Fibroblast of lung (primary cell): ENCODE results near the gene S100A2. TPM values are rescaled to one million over a fixed set of nuclear protein-coding genes. Genes with fewer than 3 reads are reported as not detected.
"Not testable (repeated sequence)": the region's sequence is repeated elsewhere in the genome, so short reads cannot be mapped to it uniquely, and the experiment has no call there.

Experiments
- DNase-seq, 2 donors: peaks; one replicate each; pipeline versions ENCODE4 v3.0.0 to v3.0.0-alpha.2; 2010; ENCODE audit warnings: low read depth in 2 of 2
- H2AFZ ChIP-seq: 2 replicates; pipeline ENCODE4 v1.5.1; 2012; ENCODE audit warnings: low read length, control low read depth, inconsistent platforms
- H3K27ac ChIP-seq: 2 replicates; pipeline ENCODE4 v1.5.1; 2011; ENCODE audit warnings: low read length, control low read depth; ENCODE audit not compliant: insufficient read depth
- H3K27me3 ChIP-seq: 2 replicates; pipeline ENCODE4 v1.5.1; 2011; ENCODE audit warnings: mild to moderate bottlenecking, low read length; ENCODE audit not compliant: control insufficient read depth, insufficient read depth
- H3K36me3 ChIP-seq: 2 replicates; pipeline ENCODE4 v1.5.1; 2011; ENCODE audit warnings: low read length; ENCODE audit not compliant: control insufficient read depth, insufficient read depth
- H3K4me1 ChIP-seq: 2 replicates; pipeline ENCODE4 v1.5.1; 2011; ENCODE audit warnings: low read length; ENCODE audit not compliant: control insufficient read depth, insufficient read depth; ENCODE audit errors: extremely low read depth
- H3K4me2 ChIP-seq: 2 replicates; pipeline ENCODE4 v1.5.1; 2011; ENCODE audit warnings: low read length, control low read depth; ENCODE audit not compliant: insufficient read depth; ENCODE audit errors: extremely low read depth
- H3K4me3 ChIP-seq, 4 experiments: fragments of 200-600 bp in 1 of 4; sonication (generic) in 1 of 4; replicated peaks in 1 of 4; 2 replicates each; pipeline ENCODE4 v1.5.1; 2011 to 2016; ENCODE audit warnings: low read length in 4 of 4, low read depth in 3 of 4, mild to moderate bottlenecking in 3 of 4, control low read depth in 2 of 4, inconsistent platforms in 1 of 4, mixed read lengths in 1 of 4; ENCODE audit not compliant: insufficient read depth in 1 of 4; ENCODE audit errors: control extremely low read depth in 1 of 4
- H3K79me2 ChIP-seq: 2 replicates; pipeline ENCODE4 v1.5.1; 2012; ENCODE audit warnings: mild to moderate bottlenecking, low read length, inconsistent platforms; ENCODE audit not compliant: control insufficient read depth, insufficient read depth
- H3K9ac ChIP-seq: 2 replicates; pipeline ENCODE4 v1.5.1; 2011; ENCODE audit warnings: mild to moderate bottlenecking, low read length, control low read depth; ENCODE audit not compliant: insufficient read depth
- H3K9me3 ChIP-seq: 2 replicates; pipeline ENCODE4 v1.5.1; 2012; ENCODE audit warnings: low read depth, low read length; ENCODE audit not compliant: control insufficient read depth, insufficient read depth
- H4K20me1 ChIP-seq: 2 replicates; pipeline ENCODE4 v1.5.1; 2011; ENCODE audit warnings: low read length; ENCODE audit not compliant: control insufficient read depth, insufficient read depth; ENCODE audit errors: extremely low read depth
- EZH2 ChIP-seq: IDR thresholded peaks from 2 replicates; pipeline ENCODE4 v1.5.1; 2012; ENCODE audit warnings: low read length, control low read depth, mild to moderate bottlenecking; ENCODE audit errors: missing control alignments
- polyA plus RNA-seq, 2 donors: library from polyadenylated mRNA; depleted of rRNA in 1 of 2; stranded (reverse) in 1 of 2; unstranded in 1 of 2; fragments of >200 nt; gene quantifications; 2 replicates each; pipeline ENCODE4 v1.2.1, GENCODE V29; 2011 to 2012; ENCODE audit warnings: missing spikeins in 1 of 2
- total RNA-seq: library from RNA; depleted of rRNA; stranded (reverse); fragments of >200 nt; gene quantifications from 2 replicates; pipeline ENCODE4 v1.2.1, GENCODE V29; 2014
- TF ChIP-seq, protein P1 (sequence below), 2 donors: IDR thresholded peaks in 1 of 2; conservative IDR thresholded peaks in 1 of 2; 1 replicate in 1 of 2; 2 replicates in 1 of 2; pipeline ENCODE4 v1.5.1; 2011 to 2012; ENCODE audit warnings: low read length in 2 of 2, control low read depth in 1 of 2, inconsistent platforms in 1 of 2, low read depth in 1 of 2, mild to moderate bottlenecking in 1 of 2

S100A2 gene
- total and polyA plus RNA-seq, 2 donors (not counting 1 experiment from before 2014, with no cell fraction given), result 3.6 to 4.8 TPM

DNA sequence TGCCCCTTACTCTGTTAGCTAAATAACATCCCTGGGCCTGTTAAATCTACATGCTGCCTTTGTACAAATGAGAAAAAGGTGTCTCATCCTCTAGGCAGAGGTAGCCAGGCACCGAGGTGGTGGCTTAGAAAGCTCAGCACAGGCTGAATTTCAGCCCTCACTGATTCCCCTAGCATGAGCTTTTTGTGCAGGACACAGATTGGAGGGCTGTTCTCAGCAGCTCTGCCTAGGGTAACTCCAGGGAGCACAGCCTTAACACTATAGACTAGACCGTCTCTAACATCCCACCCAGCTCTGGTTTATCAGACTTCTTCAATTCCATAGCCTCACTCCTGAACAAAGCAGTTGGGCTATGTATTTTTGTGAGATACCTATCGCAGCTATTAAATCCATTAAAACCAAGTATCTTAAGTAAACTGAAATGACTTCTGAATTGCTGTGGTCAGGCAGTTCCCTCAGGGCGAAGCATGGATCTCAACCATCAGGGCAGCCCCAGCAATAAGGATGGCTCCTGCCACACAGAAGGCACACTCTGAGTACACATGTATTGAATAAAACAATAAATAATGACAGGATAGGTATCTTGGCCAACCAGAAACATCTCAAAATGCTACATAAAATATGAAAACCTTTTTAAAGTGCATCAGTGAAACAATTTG, 44.7 kb downstream of the S100A2 start:
- Histone ChIP-seq H3K9me3 (no peaks in the 10 kb centered on the region), H3K27me3 (no peaks in the 10 kb centered on the region), H3K79me2 (no peaks in the 10 kb centered on the region), H4K20me1 (no peaks in the 10 kb centered on the region), H3K36me3 (no peaks in the 10 kb centered on the region), H2AFZ (no peak overlapping the region), H3K4me3 (no peak overlapping the region), H3K4me1 (peaks cover 2% of the 10 kb centered on the region), H3K27ac (no peak overlapping the region), H3K4me2 (no peak overlapping the region), H3K9ac (no peak overlapping the region)
- TF ChIP-seq, protein P1, sequence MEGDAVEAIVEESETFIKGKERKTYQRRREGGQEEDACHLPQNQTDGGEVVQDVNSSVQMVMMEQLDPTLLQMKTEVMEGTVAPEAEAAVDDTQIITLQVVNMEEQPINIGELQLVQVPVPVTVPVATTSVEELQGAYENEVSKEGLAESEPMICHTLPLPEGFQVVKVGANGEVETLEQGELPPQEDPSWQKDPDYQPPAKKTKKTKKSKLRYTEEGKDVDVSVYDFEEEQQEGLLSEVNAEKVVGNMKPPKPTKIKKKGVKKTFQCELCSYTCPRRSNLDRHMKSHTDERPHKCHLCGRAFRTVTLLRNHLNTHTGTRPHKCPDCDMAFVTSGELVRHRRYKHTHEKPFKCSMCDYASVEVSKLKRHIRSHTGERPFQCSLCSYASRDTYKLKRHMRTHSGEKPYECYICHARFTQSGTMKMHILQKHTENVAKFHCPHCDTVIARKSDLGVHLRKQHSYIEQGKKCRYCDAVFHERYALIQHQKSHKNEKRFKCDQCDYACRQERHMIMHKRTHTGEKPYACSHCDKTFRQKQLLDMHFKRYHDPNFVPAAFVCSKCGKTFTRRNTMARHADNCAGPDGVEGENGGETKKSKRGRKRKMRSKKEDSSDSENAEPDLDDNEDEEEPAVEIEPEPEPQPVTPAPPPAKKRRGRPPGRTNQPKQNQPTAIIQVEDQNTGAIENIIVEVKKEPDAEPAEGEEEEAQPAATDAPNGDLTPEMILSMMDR (conservative IDR thresholded peaks at IDR 0.05 in 1 of 2, IDR thresholded peaks at IDR 0.05 in 1 of 2; ENCODE audit: low read depth in 1 of 2, low read length in 2 of 2), result no peak
- no peak for TF ChIP-seq EZH2
- no peak for DNase-seq

DNA sequence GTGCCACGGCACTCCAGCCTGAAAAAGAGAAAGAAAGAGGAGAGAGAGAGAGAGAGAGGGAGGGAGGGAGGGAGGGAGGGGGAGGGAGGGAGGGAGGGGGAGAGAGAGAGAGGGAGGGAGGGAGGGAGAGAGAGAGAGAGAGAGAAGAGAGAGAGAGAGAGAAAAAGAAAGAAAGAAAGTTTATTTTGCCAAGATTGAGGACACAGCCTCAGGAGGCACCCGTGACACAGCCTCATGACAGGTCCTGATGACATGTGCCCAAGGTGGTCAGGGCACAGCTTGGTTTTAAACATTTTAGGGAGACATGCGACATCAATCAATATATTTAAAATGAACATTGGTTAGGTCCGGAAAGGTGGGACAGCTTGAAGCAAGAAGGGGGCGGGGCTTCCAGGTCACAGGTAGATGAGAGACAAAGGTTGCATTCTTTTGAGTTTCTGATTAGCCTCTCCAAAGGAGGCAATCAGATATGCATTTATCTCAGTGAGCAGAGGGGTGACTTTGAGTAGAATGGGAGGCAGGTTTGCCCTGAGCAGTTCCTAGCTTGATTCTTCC, 45.4 kb downstream of the S100A2 start:
- not testable (repeated sequence) for H3K4me1 ChIP-seq, H3K27me3 ChIP-seq, H3K27ac ChIP-seq, H3K9ac ChIP-seq, H3K79me2 ChIP-seq, DNase-seq, H3K4me3 ChIP-seq, H3K9me3 ChIP-seq, H2AFZ ChIP-seq, H3K36me3 ChIP-seq, H3K4me2 ChIP-seq, H4K20me1 ChIP-seq

DNA sequence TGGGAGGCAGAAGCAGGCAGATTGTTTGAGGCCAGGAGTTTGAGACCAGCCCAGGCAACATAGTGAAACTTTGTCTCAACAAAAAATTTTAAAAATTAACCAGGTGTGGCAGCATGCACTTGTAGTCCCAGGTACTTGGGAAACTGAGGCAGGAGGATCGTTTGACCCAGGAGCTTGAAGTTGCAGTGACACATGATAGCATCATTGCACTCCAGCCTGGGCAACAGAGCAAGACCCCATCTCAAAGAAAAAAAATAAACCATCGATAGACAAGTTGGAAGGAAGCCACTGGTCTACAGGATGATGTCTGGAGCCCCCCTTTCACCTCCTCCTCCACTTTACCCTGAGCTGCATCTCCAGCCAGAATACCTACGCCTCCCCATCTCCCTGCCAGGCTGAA, 46.4 kb downstream of the S100A2 start:
- no peaks in the 10 kb centered on the region for H3K36me3 ChIP-seq
- no peaks in the 10 kb centered on the region for H3K27me3 ChIP-seq
- no peaks in the 10 kb centered on the region for H3K9me3 ChIP-seq
- no peaks in the 10 kb centered on the region for H3K79me2 ChIP-seq
- no peak overlapping the region for H2AFZ ChIP-seq
- TF ChIP-seq, protein P1 (conservative IDR thresholded peaks at IDR 0.05 in 1 of 2, IDR thresholded peaks at IDR 0.05 in 1 of 2; ENCODE audit: low read depth in 1 of 2, low read length in 2 of 2), result no peak
- no peak for TF ChIP-seq EZH2
- no peak overlapping the region for H3K9ac ChIP-seq
- no peaks in the 10 kb centered on the region for H4K20me1 ChIP-seq
- no peak overlapping the region for H3K4me3 ChIP-seq
- no peak overlapping the region for H3K4me2 ChIP-seq
- no peak for DNase-seq
- H3K27ac ChIP-seq, result no peak overlapping the region
- H3K4me1 ChIP-seq, result no peaks in the 10 kb centered on the region
